OCI-LY7 (cell line): ENCODE data around the gene APELA.

ENCODE experiments used
- EZH2phosphoT487 ChIP-seq: fragments of 200-600 bp; sonication (generic); IDR thresholded peaks from 2 replicates; pipeline ENCODE4 v1.6.1; 2018; ENCODE audit warnings: low read depth, borderline replicate concordance, mild to moderate bottlenecking, mixed run types, antibody characterized with exemption, low read length, moderate library complexity, mixed read lengths
- TF ChIP-seq, protein P1 (sequence below): fragments of 200-600 bp; sonication (generic); conservative IDR thresholded peaks from 2 replicates; pipeline ENCODE4 v1.5.1; 2014; ENCODE audit warnings: mild to moderate bottlenecking, antibody characterized with exemption, low read length, moderate library complexity, mixed read lengths

DNA sequence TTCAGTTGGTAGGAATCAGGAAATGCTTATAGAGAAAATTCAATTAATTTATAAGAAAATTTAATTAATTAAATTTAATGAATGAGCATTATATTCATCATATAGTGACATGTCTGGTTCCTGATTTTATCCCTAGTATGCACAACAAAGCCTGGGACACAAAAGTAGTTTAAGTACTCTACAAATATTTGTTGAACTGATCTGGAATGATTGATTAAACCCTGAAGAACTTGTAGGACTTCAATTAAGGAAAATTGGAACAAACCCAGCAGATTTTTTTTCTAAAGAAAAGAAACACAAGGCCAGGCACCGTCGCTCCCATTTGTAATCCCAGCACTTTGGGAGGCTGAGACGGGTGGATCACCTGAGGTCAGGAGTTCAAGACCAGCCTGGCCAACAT, 4.5 kb upstream of the APELA start:
- TF ChIP-seq, protein P1, sequence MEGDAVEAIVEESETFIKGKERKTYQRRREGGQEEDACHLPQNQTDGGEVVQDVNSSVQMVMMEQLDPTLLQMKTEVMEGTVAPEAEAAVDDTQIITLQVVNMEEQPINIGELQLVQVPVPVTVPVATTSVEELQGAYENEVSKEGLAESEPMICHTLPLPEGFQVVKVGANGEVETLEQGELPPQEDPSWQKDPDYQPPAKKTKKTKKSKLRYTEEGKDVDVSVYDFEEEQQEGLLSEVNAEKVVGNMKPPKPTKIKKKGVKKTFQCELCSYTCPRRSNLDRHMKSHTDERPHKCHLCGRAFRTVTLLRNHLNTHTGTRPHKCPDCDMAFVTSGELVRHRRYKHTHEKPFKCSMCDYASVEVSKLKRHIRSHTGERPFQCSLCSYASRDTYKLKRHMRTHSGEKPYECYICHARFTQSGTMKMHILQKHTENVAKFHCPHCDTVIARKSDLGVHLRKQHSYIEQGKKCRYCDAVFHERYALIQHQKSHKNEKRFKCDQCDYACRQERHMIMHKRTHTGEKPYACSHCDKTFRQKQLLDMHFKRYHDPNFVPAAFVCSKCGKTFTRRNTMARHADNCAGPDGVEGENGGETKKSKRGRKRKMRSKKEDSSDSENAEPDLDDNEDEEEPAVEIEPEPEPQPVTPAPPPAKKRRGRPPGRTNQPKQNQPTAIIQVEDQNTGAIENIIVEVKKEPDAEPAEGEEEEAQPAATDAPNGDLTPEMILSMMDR = no peak
- TF ChIP-seq EZH2phosphoT487 = no peak
